HG03342 (cell line): ENCODE data around the gene LARGE2.

Experiments used
- ATAC-seq: cut with Tn5 transposase; IDR thresholded peaks from one replicate; pipeline ENCODE4 v1.9.1; 2021; ENCODE audit warnings: mild to moderate bottlenecking, moderate library complexity; ENCODE audit not compliant: unreplicated experiment

LARGE2 gene

DNA sequence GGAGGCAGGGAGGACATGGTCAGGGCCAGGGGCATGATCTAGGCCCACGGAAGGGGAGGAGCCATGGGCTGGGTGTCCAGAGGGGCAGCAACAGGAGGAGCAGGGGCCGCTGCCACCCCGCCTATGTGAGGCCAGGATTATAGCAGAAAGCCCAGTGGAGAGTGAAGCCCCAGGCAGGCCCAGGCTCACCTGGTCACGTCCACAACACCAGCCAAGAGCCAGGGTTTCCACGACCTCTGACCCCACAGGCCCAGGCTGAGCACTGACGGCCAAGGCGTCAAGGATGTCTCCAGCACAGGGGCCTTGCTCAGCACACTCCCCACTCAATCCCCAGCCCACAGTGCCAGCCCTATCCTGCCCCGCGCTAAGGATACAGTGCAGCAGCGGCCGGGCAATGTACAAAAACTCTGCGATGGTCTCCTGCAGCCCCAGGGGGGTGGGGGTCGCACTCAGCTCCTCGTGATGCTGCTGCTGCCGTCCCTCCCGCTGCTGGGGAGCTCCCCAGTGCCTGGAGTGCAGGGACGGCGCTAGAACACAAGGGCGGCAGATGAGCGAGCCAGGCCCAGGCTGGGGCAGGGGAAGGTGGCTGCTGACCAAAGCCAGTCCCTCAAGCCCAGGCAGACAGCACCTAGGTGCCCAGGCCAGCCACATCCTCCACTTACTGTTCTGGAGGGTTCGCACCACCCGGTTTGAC, 8.4 kb upstream of the LARGE2 start:
- no peak for ATAC-seq

GRCh38 chr11:45915446-45915845, 7.0 kb upstream of the LARGE2 start:
- no peak for ATAC-seq

- ATAC-seq: peak; percentile 2
Measured at GRCh38 chr11:45917286-45917622, 5.2 kb upstream of the LARGE2 start.

DNA sequence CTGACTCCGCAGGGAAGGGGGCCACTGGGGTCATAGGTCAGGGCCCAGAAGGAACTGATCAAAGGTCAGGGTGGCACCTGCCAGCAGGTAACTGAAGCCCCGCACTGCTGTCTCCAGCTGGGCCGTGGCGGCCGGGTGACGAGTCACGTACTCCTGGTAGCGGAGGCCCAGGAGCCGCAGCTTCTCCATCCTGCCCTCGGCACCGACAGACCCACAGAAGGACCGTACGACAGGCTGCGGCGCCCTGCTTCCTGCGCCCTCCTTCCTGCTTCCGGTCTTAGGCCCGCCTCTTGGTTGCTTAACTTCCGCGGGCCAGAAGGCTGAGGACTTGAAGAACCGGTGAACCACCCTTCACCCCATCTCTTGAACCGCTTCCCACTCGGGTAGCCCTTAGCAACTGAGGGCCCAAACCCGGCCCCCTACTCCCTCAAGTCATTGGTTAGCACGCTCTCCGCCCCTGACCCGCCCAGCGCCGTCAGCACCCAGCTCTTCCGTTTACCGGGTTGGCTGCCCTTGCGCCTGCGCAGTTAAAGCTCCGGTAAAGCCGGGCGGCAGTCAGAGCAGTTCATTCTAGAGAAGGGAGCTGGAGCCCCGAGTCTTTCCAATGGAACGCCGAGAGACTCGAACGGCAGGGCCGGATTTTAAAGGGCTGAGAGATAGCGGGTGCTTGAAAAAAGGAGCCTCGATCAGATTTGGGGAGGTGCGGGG, 4.7 kb upstream of the LARGE2 start, which contains the start of gene PEX16:
TSS of gene PEX16 (minus strand) at position 255 of the 708 bp plus-strand sequence. CDS start at position 189, 66 bp downstream.
- peak; percentile 90 for ATAC-seq

- ATAC-seq: peak; percentile 35
Measured at GRCh38 chr11:45918331-45918941, 4.0 kb upstream of the LARGE2 start.

GRCh38 chr11:45918962-45919675, 3.3 kb upstream of the LARGE2 start:
- ATAC-seq: no peak

DNA sequence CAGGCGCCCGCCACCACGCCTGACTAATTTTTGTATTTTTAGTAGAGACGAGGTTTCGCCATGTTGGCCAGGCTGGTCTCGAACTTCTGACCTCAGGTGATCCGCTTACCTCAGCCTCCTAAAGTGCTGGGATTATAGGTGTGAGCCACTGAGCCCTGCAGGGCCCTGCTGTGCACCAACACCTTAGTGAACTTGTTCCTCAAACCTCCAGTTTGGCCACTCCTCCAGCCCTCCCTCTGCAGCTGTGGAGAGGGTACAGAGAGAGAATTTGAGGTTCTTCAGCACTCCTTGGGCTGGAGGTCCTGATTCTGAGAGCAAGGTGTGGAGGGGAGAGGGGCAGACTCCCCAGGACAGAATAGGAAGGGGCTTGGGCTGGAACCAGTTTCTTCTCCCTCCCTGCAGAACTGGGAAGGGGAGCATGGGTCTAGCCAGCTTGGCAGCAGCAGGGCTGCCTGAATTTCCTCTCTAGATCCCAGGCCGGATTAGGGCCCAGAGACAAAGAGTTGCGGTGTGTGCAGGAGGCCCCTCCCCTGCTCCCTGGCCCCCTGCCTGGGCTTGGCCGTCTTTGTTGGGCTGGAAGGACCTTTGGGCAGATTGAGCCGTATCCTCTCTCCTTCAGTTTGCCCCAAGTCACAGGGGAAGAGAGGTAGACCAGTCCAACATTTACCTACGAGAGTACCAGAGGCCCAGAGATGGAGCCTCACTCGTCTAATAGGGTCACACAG, 2.5 kb upstream of the LARGE2 start:
- ATAC-seq: no peak

DNA sequence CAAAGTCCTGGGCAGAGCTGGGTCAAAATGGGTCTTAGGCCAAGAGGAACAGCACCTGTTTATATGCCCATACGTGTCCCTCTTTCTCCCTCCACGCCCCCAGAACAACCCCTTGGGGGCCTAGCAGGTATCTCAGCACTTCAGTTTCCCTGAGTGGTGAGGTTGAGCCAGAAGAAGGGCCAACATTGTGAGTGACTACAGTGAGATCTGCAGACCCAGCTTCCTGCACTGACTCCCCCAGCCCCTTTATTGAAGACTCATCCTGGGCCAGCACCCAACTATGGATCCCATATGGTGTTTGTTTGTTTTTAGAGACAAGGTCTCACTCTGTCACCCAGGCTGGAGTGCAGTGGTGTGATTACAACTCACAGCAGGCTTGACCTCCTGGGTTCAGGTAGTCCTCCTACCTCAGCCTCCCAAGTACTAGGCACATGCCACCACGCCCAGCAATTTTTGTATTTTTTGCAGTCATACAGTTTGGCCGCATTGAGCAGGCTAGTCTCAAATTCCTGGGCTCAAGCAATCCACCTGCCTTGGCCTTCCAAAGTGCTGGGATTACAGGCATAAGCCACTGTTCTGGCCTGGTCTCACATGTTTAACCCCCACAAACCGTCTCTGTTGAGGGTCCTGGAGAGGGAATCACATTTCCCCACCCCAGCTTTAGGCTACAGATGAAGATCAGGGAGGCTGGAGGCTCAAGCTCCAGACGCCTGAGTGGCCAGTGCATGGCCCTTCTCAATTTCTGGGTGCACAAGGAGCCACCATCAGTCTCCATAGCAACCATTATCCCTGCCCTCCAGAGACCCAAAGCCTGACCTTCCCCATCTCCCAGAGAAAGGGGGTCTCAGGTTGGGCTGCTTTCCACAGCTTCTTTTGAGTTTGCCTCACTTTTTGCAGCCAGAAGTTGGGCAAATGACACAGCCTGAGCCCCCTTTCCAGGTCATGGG, 1.7 kb upstream of the LARGE2 start:
- no peak for ATAC-seq

DNA sequence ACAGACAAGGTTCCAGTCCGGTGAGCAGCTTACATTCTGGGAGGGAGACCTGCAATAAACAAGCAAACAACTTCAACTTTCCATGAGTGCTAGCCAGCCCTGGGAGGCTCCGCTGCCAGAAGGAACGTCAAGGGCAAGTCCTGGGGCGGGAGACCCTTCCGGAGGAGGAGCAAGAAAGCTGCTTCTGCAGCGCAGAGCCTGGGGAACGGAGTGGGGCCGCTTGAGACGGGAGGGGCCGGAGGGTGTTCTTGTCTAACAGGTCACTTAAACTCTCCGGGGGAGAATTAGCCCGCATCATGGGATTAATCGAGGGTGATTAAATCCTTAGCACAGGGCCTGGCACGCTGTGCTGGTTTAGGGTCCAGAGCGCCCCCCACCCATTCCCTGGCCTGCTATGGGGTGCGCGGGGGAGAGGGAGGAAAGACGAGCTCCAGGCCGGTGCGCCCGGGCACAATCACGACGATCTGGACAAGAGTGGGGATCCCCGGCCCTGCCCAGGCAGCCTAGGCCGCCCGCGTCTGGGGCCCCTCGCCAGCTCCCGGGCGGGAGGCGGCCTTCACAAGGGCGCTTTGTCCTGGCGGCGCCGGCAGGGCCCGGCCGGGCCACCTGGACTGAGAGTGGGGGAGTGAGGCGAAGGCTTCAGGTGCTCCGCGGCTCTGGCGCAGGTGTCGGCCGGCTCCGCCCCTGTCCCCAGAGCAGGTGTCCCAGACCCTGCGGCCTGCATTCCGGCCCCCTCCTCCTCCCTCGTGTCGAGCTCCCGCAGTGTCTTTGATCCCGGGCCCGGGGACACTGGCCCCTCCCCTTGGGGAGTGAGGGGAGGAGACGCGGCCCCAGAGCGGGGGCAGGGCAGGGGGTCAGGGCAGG, 663 bp upstream of the LARGE2 start:
- ATAC-seq: no peak

DNA sequence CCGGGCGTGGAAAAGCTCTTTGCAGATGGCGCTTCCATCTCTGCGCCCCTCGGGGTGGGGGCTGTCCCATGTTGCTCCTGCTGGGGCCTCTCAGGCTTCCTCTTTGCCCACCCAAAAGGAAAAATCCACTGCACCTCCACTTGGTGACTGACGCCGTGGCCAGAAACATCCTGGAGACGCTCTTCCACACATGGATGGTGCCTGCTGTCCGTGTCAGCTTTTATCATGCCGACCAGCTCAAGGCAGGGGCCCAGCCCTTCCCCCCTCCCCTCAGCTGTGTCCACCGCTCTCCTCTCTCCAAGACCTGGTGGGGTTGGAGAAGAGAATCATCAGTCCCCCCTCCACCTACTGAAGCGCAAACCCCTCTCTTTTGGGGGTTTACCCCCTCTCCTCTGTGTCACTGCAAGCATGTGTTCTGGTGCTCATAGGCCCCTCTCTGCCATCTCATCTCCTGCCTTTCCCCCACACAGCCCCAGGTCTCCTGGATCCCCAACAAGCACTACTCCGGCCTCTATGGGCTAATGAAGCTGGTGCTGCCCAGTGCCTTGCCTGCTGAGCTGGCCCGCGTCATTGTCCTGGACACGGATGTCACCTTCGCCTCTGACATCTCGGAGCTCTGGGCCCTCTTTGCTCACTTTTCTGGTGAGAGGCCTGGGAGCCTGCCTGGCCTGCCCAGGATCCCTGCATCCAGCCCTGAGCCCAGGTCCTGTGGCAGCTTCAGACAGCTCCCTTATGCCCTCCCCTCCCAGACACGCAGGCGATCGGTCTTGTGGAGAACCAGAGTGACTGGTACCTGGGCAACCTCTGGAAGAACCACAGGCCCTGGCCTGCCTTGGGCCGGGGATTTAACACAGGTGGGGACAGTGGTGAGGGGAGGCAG, 1.8 kb downstream of the LARGE2 start:
- ATAC-seq: no peak

GRCh38 chr11:45924927-45925326, 2.5 kb downstream of the LARGE2 start:
- no peak for ATAC-seq

DNA sequence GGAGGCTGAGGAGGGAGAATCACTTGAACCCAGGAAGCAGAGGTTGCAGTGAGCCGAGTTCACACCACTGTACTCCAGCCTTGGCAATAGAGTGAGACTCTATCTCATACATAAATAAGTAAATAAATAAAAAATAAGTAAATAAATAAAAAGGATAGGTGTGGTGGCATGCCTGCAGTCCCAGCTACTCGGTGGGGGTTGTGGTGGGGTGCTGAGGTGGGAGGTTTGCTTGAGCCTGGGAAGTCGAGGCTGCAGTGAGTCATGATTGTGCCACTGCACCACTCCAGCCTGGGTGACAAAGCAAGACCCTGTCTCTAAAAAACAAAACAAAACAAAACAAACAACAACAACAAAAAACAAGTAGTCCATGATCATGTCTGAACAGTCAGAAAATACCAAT, 3.1 kb downstream of the LARGE2 start:
- no peak for ATAC-seq

DNA sequence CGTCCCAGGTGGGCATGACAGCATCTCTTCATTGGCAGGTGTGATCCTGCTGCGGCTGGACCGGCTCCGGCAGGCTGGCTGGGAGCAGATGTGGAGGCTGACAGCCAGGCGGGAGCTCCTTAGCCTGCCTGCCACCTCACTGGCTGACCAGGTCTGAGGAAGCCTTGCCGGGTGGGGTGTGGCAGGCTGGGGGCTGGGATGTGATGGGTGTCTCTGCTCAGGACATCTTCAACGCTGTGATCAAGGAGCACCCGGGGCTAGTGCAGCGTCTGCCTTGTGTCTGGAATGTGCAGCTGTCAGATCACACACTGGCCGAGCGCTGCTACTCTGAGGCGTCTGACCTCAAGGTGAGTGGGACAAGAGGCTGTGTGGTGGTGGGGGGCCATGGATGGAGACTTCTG, 3.5 kb downstream of the LARGE2 start:
- ATAC-seq: no peak

- no peak for ATAC-seq
Measured at GRCh38 chr11:45926536-45927331, 4.3 kb downstream of the LARGE2 start.

DNA sequence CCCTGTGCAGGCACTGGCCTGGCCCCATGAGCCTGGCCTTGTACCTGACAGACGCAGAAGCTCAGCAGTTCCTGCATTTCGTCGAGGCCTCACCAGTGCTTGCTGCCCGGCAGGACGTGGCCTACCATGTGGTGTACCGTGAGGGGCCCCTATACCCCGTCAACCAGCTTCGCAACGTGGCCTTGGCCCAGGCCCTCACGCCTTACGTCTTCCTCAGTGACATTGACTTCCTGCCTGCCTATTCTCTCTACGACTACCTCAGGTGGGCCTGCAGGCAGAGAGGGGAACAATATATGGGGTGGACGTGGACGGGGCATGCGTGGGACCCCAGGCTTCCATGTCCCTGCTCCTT, 4.9 kb downstream of the LARGE2 start:
- no peak for ATAC-seq

- ATAC-seq: no peak
Measured at GRCh38 chr11:45927684-45928413, 5.4 kb downstream of the LARGE2 start.
